C4-2B (cell line): ENCODE results near the gene MOB1B.

Source experiments
- CTCF ChIP-seq: fragments of 450-650 bp; conservative IDR thresholded peaks from 2 replicates; pipeline ENCODE4 v1.5.1; 2017; ENCODE audit warnings: mild to moderate bottlenecking
- ZFX ChIP-seq: fragments of 450-650 bp; IDR thresholded peaks from 2 replicates; pipeline ENCODE4 v1.6.1; 2017

- TF ChIP-seq CTCF (no peak), ZFX (no peak)
Measured at GRCh38 chr4:70994387-70995099, 92.4 kb downstream of the MOB1B start.
